IMR-90 (cell line): ENCODE data around the gene SLC4A5. TPM values are rescaled to one million over a fixed set of nuclear protein-coding genes. Genes with fewer than 3 reads are reported as not detected.
A peak's percentile ranks its signal among the peaks of the same experiment; 100 is the strongest.

Experiments
- ATAC-seq: fragments of 200-7000 bp; cut with Tn5 transposase; 2 replicates; pipeline ENCODE4 v1.9.1; 2020; ENCODE audit warnings: low read depth, mild to moderate bottlenecking, moderate library complexity
- BruUV-seq: library from RNA; stranded (reverse); fragments of 400-500 nt; replicated peaks from 2 replicates; lab custom pipeline; 2021; lab: Mats Ljungman, UMichigan
- CTCF ChIA-PET: fragments of 300-600 bp; formaldehyde crosslinking; extraction: SDS; loops from one replicate; lab custom pipeline; 2021; ENCODE audit warnings: antibody characterized with exemption; lab: Yijun Ruan, JAX
- POLR2A ChIA-PET: fragments of 300-600 bp; sonication (Branson Sonifier 250); formaldehyde crosslinking; loops from one replicate; lab custom pipeline; 2022; ENCODE audit warnings: antibody characterized with exemption; ENCODE audit not compliant: unreplicated experiment; lab: Charles Lee
- DNase-seq: peaks from one replicate; pipeline ENCODE4 v3.0.0; 2013
- H2AFZ ChIP-seq: replicated peaks from 2 replicates; pipeline ENCODE3; 2013; ENCODE audit warnings: low read length, mild to moderate bottlenecking; ENCODE audit not compliant: poor library complexity
- H2AK5ac ChIP-seq: 2 replicates; pipeline ENCODE4 v1.6.1; 2013; ENCODE audit warnings: low read depth, low read length, inconsistent platforms
- H2AK9ac ChIP-seq: replicated peaks from 2 replicates; pipeline ENCODE3; 2013; ENCODE audit warnings: mild to moderate bottlenecking, low read depth, low read length, moderate library complexity; ENCODE audit not compliant: poor library complexity
- H2BK120ac ChIP-seq: 2 replicates; pipeline ENCODE4 v1.6.1; 2013; ENCODE audit warnings: low read depth, low read length, inconsistent platforms
- H2BK15ac ChIP-seq: 3 replicates; pipeline ENCODE4 v1.6.1; 2013; ENCODE audit warnings: low read depth, low read length, inconsistent platforms
- H2BK20ac ChIP-seq: 2 replicates; pipeline ENCODE4 v1.6.1; 2013; ENCODE audit warnings: low read depth, mild to moderate bottlenecking, inconsistent platforms, low read length, moderate library complexity
- H2BK5ac ChIP-seq: 2 replicates; pipeline ENCODE4 v1.6.1; 2013; ENCODE audit warnings: mild to moderate bottlenecking, low read depth, low read length, inconsistent platforms; ENCODE audit not compliant: poor library complexity, severe bottlenecking
- H3K14ac ChIP-seq: replicated peaks from 2 replicates; pipeline ENCODE4 v1.6.1; 2013; ENCODE audit warnings: low read depth, low read length, inconsistent platforms
- H3K18ac ChIP-seq: 2 replicates; pipeline ENCODE4 v1.6.1; 2013; ENCODE audit warnings: low read depth, low read length, control low read depth
- H3K23ac ChIP-seq: 2 replicates; pipeline ENCODE4 v1.6.1; 2013; ENCODE audit warnings: low read depth, low read length, inconsistent platforms
- H3K27ac ChIP-seq: 2 replicates; pipeline ENCODE4 v1.5.1; 2013; ENCODE audit warnings: mild to moderate bottlenecking, control low read depth, low read length; ENCODE audit not compliant: insufficient read depth
- H3K27me3 ChIP-seq: 2 replicates; pipeline ENCODE4 v1.6.1; 2013; ENCODE audit warnings: low read length; ENCODE audit not compliant: control insufficient read depth, insufficient read depth
- H3K36me3 ChIP-seq: 2 replicates; pipeline ENCODE4 v1.6.1; 2013; ENCODE audit warnings: low read length, mixed read lengths; ENCODE audit not compliant: control insufficient read depth, insufficient read depth
- H3K4ac ChIP-seq: 2 replicates; pipeline ENCODE4 v1.6.1; 2013; ENCODE audit warnings: low read depth, low read length, inconsistent platforms
- H3K4me1 ChIP-seq: 2 replicates; pipeline ENCODE4 v1.6.1; 2013; ENCODE audit warnings: low read length, mixed read lengths; ENCODE audit not compliant: control insufficient read depth, insufficient read depth
- H3K4me2 ChIP-seq: 2 replicates; pipeline ENCODE4 v1.6.1; 2013; ENCODE audit warnings: low read depth, mild to moderate bottlenecking, control low read depth, low read length, moderate library complexity
- H3K4me3 ChIP-seq: 2 replicates; pipeline ENCODE4 v1.5.1; 2013; ENCODE audit warnings: low read depth, mild to moderate bottlenecking, control low read depth, low read length, moderate library complexity; ENCODE audit not compliant: insufficient read depth
- H3K56ac ChIP-seq: 2 replicates; pipeline ENCODE4 v1.6.1; 2013; ENCODE audit warnings: low read length, inconsistent platforms; ENCODE audit not compliant: insufficient read depth; ENCODE audit errors: extremely low read depth
- H3K79me1 ChIP-seq, 2 experiments: 2 replicates each; pipeline ENCODE4 v1.6.1; 2013; ENCODE audit warnings: low read length in 2 of 2, inconsistent platforms in 1 of 2, low read depth in 1 of 2
- H3K9ac ChIP-seq: 2 replicates; pipeline ENCODE4 v1.6.1; 2013; ENCODE audit warnings: low read depth, low read length, control low read depth
- H3K9me1 ChIP-seq: 2 replicates; pipeline ENCODE4 v1.6.1; 2013; ENCODE audit warnings: low read length, inconsistent platforms; ENCODE audit not compliant: insufficient read depth
- H3K9me3 ChIP-seq: 2 replicates; pipeline ENCODE4 v1.6.1; 2013; ENCODE audit warnings: low read length; ENCODE audit not compliant: control insufficient read depth, insufficient read depth
- H4K20me1 ChIP-seq: 2 replicates; pipeline ENCODE4 v1.6.1; 2013; ENCODE audit warnings: low read length, inconsistent platforms; ENCODE audit not compliant: insufficient read depth
- H4K5ac ChIP-seq: 2 replicates; pipeline ENCODE4 v1.6.1; 2013; ENCODE audit warnings: mild to moderate bottlenecking, low read depth, low read length, control low read depth
- H4K8ac ChIP-seq, 2 experiments: 2 replicates each; pipeline ENCODE4 v1.6.1; 2013; ENCODE audit warnings: low read depth in 2 of 2, low read length in 2 of 2, control low read depth in 1 of 2, inconsistent platforms in 1 of 2
- H4K91ac ChIP-seq: 2 replicates; pipeline ENCODE4 v1.6.1; 2013; ENCODE audit warnings: low read depth, low read length, inconsistent platforms; ENCODE audit not compliant: insufficient read depth
- BHLHE40 ChIP-seq: fragments of 150-350 bp; IDR thresholded peaks from 2 replicates; pipeline ENCODE4 v1.6.1; 2016; ENCODE audit warnings: mild to moderate bottlenecking, low read depth, low read length
- CTCF ChIP-seq: conservative IDR thresholded peaks from 2 replicates; pipeline ENCODE4 v1.5.1; 2012; ENCODE audit warnings: mild to moderate bottlenecking, low read depth, low read length, improper control_type of control experiment
- MAZ ChIP-seq: IDR thresholded peaks from 2 replicates; pipeline ENCODE4 v1.6.1; 2012; ENCODE audit warnings: low read depth, mild to moderate bottlenecking, low read length, improper control_type of control experiment, moderate library complexity, borderline replicate concordance
- POLR2A ChIP-seq: IDR thresholded peaks from 2 replicates; pipeline ENCODE4 v1.6.1; 2012; ENCODE audit warnings: mild to moderate bottlenecking, low read depth, low read length
- RAD21 ChIP-seq: IDR thresholded peaks from 2 replicates; pipeline ENCODE4 v1.6.1; 2012; ENCODE audit warnings: low read length, improper control_type of control experiment
- SMC3 ChIP-seq: fragments of 150-350 bp; IDR thresholded peaks from 2 replicates; pipeline ENCODE4 v1.6.1; 2016; ENCODE audit warnings: low read depth, mild to moderate bottlenecking, antibody characterized with exemption, low read length, moderate library complexity
- USF2 ChIP-seq: fragments of 150-350 bp; IDR thresholded peaks from 2 replicates; pipeline ENCODE4 v1.6.1; 2017; ENCODE audit warnings: mild to moderate bottlenecking, antibody characterized with exemption, low read length, low read depth
- WGBS, 2 experiments: methylation state at CpG; one replicate each; pipeline versions ENCODE4 v1.1.5 to v1.1.7; 2013; ENCODE audit warnings: missing lambda C conversion rate in 2 of 2; ENCODE audit not compliant: insufficient read length in 1 of 2; ENCODE audit errors: extremely low coverage in 2 of 2; 5-methylcytosine and 5-hydroxymethylcytosine counted together
- dilution Hi-C: fragments of 300-500 bp; cut with HindIII; formaldehyde crosslinking; loops from one replicate; pipeline ENCODE4 v1.14.3; 2018; ENCODE audit warnings: low sequenced_read_pairs; ENCODE audit not compliant: unreplicated experiment
- in situ Hi-C: fragments of 300-500 bp; cut with MboI; formaldehyde crosslinking; loops from 3 replicates; pipeline ENCODE4 v1.14.3; 2019; ENCODE audit warnings: low sequenced_read_pairs, inconsistent platforms, mixed read lengths
- intact Hi-C: fragments of 100-400 bp; cut with micrococcal nuclease; formaldehyde crosslinking; loops from 2 replicates; pipeline ENCODE4 v1.10.0; 2022
- polyA plus RNA-seq, 3 experiments: library from polyadenylated mRNA; depleted of rRNA; stranded (reverse); fragments of >200 nt; gene quantifications; 2 replicates each; pipeline ENCODE4 v1.2.3, GENCODE V29; 2012; ENCODE audit warnings: low replicate concordance in 1 of 3
- total RNA-seq: library from RNA; depleted of rRNA; stranded (reverse); fragments of >200 nt; gene quantifications from 2 replicates; pipeline ENCODE4 v1.2.3, GENCODE V29; 2012

SLC4A5 gene
- total and polyA plus RNA-seq, 2 of the 4 experiments (the other 2 are of a cell fraction), result 0.18 to 0.22 TPM

- no peak overlapping the region for H3K18ac ChIP-seq
- H4K20me1 ChIP-seq, result no peaks in the 10 kb centered on the region
- H2AFZ ChIP-seq, result no peak overlapping the region
- no peak overlapping the region for H3K4me3 ChIP-seq
- no TSS peak for BruUV-seq
- no peak overlapping the region for H3K56ac ChIP-seq
- WGBS, 2 experiments, result 100% methylated on average over 1 of the region's 3 CpGs; no CpG with 5 or more reads in 1 of the 2 experiments
- H2AK9ac ChIP-seq, result no peak overlapping the region
- H3K27me3 ChIP-seq, result peaks cover 12% of the 10 kb centered on the region
- no peak overlapping the region for H4K8ac ChIP-seq
- no peak overlapping the region for H2BK120ac ChIP-seq
- H3K4me2 ChIP-seq, result no peak overlapping the region
- POLR2A ChIA-PET, result no interaction called here
- no peak overlapping the region for H2BK5ac ChIP-seq
- no peak overlapping the region for H3K4ac ChIP-seq
- DNase-seq, result peak; percentile 72
- dilution Hi-C loops (no loop called here), in situ Hi-C loops (loop anchor here (5.0 to 25.0 kb wide), 2 partner anchors 83 to 523 kb away; no protein-coding TSS in a partner anchor), intact Hi-C loops (loop anchor here (1.0 to 5.0 kb wide), 3 partner anchors 57 to 511 kb away; no protein-coding TSS in a partner anchor)
- no peak overlapping the region for H2BK15ac ChIP-seq
- H4K5ac ChIP-seq, result no peak overlapping the region
- no peak overlapping the region for H3K14ac ChIP-seq
- no peaks in the 10 kb centered on the region for H3K4me1 ChIP-seq
- no peak overlapping the region for H2BK20ac ChIP-seq
- TF ChIP-seq USF2, result no peak
- TF ChIP-seq SMC3, result peak; percentile 67
- no peak for TF ChIP-seq MAZ
- TF ChIP-seq RAD21, result peak; percentile 74
- no peak for TF ChIP-seq POLR2A
- peak; percentile 86 for TF ChIP-seq CTCF
- TF ChIP-seq BHLHE40, result no peak
- no peak overlapping the region for H3K23ac ChIP-seq
- H2AK5ac ChIP-seq, result no peak overlapping the region
- no peaks in the 10 kb centered on the region for H3K9me3 ChIP-seq
- no peaks in the 10 kb centered on the region for H3K36me3 ChIP-seq
- CTCF ChIA-PET, result interaction anchor here (0.6 to 3.4 kb wide), 24 partner anchors 9 to 511 kb away, joined by 3 to 34 read pairs (median 5); no protein-coding TSS in a partner anchor
- no peak overlapping the region for H3K9ac ChIP-seq
- H3K9me1 ChIP-seq, result peaks cover 1% of the 10 kb centered on the region; the same call in 1 of the 2 replicates
- ATAC-seq, result peak; percentile 97
- no peaks in the 10 kb centered on the region for H3K79me1 ChIP-seq
- no peak overlapping the region for H3K27ac ChIP-seq
- no peak overlapping the region for H4K91ac ChIP-seq
Measured at GRCh38 chr2:74334931-74335333, 8.3 kb downstream of the SLC4A5 start.
